ENCODE measurements around the gene HOXC4.
"Not testable (repeated sequence)": the region's sequence is repeated elsewhere in the genome, so short reads cannot be mapped to it uniquely, and the experiment has no call there.

The HOXC4 gene

GRCh38 chr12:54042033-54042432 is 11.6 kb upstream of the HOXC4 start:
- not testable (repeated sequence) for FAIRE-seq

DNA sequence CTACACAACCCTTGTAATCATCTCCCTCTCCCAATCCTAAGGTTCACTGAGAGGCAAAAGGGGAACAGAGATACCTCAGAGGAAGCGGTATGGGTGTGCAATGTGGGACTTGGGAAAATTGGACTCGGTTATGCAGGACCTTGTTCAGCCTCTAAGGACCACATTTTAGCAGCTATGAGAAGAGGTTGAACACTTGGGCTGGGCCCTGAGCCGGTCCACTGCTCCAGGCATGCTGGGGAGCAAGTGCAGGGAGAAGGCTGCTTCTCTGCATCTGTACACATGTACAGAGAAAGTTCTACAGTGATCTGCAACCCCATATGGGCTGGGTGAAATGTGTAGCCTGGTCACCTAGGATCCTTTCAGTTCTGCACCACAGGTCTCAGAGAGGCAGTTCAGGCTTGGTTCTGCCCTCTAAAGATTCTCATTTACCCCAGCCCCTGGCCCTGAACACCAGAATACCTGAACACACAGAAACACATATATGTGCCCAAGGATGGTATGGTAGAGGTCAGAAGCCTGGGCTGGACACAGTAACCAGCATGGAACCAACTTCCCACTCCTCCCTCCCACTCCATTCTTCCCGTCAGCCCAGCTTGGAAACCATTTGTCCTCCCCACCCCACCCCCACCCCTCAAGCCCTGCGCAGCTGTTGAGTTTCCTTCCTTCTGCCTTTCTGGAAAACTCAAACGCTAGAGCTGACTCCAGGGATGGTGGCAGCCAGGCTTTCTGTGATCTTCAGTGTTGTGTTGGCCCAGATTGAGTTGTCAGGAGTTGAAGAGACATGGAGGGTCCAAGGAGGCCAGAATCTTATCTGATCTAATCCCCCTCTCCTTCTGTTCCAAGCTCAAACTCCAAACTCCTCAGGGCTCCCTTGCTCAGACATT is 10.4 kb upstream of the HOXC4 start:
- no peak for FAIRE-seq

GRCh38 chr12:54044425-54045103 is 9.1 kb upstream of the HOXC4 start:
- no peak for FAIRE-seq

DNA sequence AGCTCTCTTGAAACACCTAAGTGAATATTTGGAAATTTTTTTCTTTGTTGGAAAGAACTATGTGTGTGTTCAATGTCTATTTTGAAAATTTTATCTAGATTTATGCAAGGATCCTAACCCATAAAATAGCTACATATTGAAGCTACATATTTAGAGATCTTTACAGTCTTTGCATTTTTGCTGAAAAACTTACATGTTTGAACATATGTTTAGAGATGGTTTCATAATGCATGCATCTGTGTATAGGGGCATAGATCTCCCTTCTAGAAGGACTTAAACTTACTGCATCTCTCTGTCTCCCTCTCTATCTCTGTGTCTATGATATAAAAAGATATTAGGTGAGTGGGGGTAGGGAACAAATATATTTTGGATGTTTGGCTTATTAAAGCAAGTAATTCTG is 8.2 kb upstream of the HOXC4 start:
- no peak for FAIRE-seq

DNA sequence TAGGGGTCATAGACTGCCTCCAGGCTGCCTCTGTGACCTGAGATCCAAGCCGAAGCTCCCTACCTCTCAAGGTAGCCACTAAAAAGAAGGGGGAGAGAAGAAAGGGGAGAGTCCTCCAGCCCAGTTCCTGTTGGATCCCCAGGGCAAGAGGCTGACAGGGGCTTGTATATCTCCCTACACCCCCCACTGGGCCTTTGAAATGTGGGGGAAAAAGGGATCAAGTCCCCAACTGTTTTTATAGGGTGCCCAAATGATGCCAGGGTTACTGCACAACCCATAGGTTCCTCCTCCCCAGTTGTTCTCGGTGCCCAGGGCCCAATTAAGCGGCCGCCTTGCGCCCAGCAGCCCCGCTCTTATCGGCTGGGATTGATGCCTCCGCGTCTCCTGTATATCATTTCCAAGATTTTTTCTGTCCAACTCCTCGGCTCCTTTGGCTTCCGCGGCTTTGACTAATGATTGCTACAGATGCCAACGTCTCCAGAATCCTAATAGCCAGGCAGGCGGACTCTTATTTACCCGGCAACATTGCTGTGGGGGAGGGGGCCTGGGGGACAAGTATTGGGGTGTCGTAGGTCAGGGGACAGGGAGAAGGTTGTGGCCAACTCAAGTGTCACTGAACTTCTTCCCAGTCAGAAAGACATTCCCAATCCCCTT is 7.6 kb upstream of the HOXC4 start:
- FAIRE-seq: no peak

DNA sequence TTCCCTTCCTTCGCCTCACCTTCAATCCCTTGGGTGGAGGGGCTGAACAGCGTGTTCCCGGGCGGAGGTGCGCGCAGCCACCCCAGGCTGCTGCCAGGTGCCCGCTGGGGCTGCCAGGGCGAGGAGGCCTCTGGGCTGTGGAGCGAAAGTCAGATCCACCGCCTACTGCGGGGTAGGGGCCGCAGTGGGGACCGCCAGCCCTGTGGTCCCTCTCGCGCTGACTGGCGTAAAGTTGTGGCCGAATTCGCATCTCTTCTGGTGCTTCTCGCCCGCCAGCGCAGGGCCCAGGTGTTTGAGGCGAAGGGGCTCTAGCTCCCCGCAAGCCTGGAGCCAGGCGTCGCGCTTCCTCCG is 6.9 kb upstream of the HOXC4 start:
- no peak for FAIRE-seq

DNA sequence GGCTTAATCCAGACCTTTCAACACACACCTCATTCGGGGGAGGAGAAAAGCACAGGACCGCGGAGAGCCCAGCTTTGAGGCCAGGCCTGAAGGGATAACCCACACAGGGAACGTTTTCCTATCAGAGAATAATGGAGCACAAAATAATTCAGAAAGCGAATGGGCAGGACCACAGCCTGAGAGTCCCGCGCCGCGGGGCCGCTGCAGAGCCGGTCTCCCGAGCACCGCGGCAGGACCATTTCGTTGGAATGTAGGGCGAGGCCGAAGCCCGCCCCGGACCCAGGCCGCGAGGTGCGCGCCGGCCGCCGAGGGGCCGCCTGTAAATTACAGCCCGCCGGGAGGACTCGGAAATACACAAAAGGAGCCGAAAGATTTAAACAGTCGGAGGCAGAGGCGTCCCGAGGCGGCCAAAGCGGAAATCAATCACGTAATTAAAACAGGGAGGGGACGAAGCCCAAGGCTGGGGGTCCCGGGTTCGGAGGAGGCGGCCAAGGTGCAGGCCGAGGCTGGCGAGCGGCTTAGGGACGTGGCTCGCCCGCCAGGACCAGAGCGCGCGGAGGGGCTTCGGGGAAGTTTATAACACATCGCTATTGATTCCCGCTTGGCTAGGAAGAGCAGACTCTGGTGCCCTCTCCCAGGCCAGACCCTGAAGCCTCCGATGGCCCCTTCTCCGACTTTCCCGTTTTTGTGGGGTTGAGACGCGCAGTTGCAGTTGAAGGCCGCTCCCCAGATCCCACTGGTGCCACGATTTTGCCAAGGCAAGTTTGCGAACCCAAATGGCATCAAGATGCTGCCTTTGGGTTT is 6.3 kb upstream of the HOXC4 start:
- no peak for FAIRE-seq

- FAIRE-seq: no peak
Observed at GRCh38 chr12:54047964-54048303, 5.7 kb upstream of the HOXC4 start.

DNA sequence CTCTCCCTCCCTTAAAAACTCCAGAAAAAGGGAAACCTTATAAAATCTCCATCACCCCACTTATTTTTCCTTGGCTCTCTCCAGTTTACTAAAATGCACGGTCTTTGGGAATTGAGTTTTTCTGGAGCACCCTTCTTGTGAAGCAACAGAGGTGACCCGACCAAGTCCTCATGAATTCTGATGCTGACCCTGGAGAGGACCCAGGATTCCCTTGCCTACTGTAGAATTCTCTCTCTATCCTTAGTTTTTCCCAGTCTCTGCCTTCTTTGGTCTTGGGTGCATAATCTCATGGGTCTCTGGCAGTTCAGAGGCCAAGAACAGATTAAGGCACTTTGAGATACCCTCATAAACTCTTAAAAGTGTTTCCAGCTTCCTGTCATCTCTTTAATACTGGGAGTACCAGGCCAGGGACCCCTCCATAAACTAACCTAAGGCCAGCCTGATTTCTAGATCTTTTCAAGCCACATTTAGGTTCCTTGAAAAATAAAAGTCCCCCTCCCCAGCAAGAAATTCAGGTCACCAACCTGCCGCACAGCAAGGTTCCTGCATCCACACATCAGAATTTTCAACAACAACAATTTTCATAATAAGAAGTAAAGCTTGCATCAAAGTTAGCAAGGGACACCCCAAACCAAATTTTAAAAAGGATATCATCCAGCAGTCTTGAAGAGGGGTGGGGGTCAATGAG is 5.1 kb upstream of the HOXC4 start:
- no peak for FAIRE-seq

GRCh38 chr12:54049108-54049507 is 4.5 kb upstream of the HOXC4 start:
- no peak for FAIRE-seq

DNA sequence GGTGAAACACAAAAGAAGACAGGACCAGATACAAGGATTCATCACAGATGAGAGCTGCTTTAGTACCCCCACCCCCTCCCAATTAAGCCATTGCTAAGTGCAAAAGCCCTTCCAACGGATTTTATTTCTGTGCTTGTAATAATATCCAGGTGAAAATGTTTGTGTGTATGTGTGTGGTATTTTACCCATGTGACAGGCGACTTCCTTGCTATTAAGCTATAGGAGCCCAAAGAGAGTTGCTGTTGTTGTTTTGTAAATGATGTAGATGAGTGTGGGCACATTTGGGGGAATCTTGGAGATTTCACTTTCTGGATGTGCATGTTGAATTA is 3.2 kb upstream of the HOXC4 start:
- FAIRE-seq: no peak

- FAIRE-seq: no peak
Observed at GRCh38 chr12:54051026-54051842, 2.4 kb upstream of the HOXC4 start.

DNA sequence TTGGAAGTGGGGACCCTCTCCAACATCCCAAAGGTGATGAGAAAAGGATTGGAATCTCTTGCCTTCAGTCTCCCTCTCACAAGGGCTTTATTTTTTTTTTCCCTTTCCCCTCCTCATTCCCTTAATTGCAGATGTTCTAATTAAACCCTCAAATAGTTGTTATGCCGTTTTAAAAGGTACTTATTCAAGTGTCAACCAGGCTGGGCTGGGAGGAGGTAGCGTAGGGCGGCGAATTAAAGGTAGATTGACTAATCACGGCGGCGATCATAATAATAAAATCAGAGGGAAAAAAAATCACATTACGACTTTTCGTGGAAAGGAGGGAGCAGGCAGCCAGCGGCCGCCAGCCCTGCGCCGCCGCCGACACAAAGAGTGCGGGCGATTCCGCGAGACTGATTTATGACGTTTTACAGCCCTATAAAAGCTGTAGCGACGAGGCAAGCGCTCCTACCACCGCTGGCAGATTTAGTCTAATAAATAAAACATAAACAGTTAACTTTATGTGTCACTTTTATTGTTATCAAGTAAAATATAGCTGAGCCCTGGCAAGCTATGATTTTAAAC is 1.7 kb upstream of the HOXC4 start:
- FAIRE-seq: no peak

- FAIRE-seq: no peak
Observed at GRCh38 chr12:54052438-54053002, 1.1 kb upstream of the HOXC4 start.

GRCh38 chr12:54053003-54053750 is 458 bp upstream of the HOXC4 start:
- no peak for FAIRE-seq

- FAIRE-seq: no peak
Observed at GRCh38 chr12:54054742-54055194, 1.1 kb downstream of the HOXC4 start.

- no peak for FAIRE-seq
Observed at GRCh38 chr12:54055552-54055951, 1.9 kb downstream of the HOXC4 start.

DNA sequence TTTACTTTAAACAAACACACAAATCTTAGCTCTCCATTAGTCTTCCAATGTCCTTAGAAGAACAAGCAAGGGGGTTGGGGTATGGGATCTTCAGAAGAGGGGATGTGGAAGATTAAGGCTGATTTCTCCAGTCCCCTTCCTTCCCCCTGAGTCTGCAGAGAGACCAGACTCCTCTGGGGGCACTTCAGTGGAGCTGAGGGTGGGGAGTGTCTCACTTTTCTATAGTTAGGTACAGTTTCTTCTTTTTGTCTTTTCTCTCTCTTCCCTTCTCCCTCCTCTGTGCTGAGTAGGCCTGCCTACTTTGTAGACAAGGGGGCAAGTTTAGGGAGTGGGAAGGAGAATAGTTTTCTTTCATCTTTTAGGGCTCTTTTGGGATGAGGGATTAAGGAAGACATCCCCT is 2.5 kb downstream of the HOXC4 start:
- no peak for FAIRE-seq

DNA sequence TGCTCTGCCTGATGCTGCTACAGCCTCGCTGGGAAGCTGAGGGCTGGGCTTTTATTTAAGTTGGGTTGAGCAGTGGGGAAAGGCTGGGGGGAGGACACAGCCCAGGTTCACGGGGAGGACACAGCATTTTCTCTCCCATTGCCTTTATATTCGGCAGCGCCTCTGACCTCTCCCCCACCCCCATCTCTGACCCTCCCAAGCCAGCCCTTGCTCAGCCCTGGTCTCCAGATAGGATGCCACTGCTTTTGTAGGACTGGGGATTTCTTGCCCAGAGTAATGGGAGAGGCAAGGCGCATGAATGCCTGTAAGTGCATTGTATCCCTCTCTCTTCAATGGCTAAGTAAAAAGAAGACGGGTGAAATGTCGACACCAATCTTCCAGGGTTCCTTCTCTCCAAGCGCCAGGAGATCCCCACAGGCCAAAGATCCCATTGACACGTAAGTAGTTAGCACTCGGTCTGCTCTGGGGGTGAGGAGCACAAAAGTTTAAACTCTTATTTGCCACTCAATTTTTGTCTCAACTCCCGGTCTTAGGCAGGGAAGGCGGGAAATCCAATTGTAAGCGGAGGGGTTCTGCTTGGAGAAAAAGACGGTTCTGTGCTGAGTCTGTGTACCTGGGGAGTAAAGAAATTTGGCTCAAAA is 4.6 kb downstream of the HOXC4 start:
- no peak for FAIRE-seq

GRCh38 chr12:54059668-54060067 is 6.0 kb downstream of the HOXC4 start:
- FAIRE-seq: no peak
